ENCODE results near the gene CCSER1.

GRCh38 chr4:90124276-90124675, 2.9 kb upstream of the CCSER1 start:
- no peak for TF ChIP-seq CTCF (IDR thresholded peaks at IDR 0.05)
- no peak for TF ChIP-seq POLR2A (IDR thresholded peaks at IDR 0.05)
